A673 (cell line): ENCODE results near the gene CCDC24. TPM values are rescaled to one million over a fixed set of nuclear protein-coding genes. Genes with fewer than 3 reads are reported as not detected.

ENCODE experiments used
- BruUV-seq: library from RNA; stranded (reverse); fragments of 400-500 nt; replicated peaks from 2 replicates; lab custom pipeline; 2021; lab: Mats Ljungman, UMichigan
- CTCF ChIA-PET: fragments of 300-600 bp; sonication (Branson Sonifier 250); formaldehyde crosslinking; loops from one replicate; lab custom pipeline; 2022; ENCODE audit warnings: antibody characterized with exemption; lab: Charles Lee
- POLR2A ChIA-PET: fragments of 300-600 bp; sonication (Branson Sonifier 250); formaldehyde crosslinking; loops from one replicate; lab custom pipeline; 2022; ENCODE audit warnings: antibody characterized with exemption; ENCODE audit not compliant: low non-redundant PET; lab: Charles Lee
- DNase-seq: peaks from one replicate; pipeline ENCODE4 v3.0.0-alpha.2; 2015; ENCODE audit warnings: low spot score
- H3K27ac ChIP-seq: fragments of 200-600 bp; sonication (generic); 2 replicates; pipeline ENCODE4 v1.5.1; 2016; ENCODE audit warnings: mixed run types, low read depth, mild to moderate bottlenecking, mixed read lengths, antibody characterized with exemption, low read length; ENCODE audit not compliant: poor library complexity, severe bottlenecking
- H3K27me3 ChIP-seq: fragments of 200-600 bp; sonication (generic); replicated peaks from 2 replicates; pipeline ENCODE4 v1.6.1; 2017; ENCODE audit warnings: mixed run types, low read depth, mild to moderate bottlenecking, mixed read lengths, antibody characterized with exemption, low read length; ENCODE audit not compliant: insufficient read depth, poor library complexity
- H3K36me3 ChIP-seq: fragments of 200-600 bp; sonication (generic); 2 replicates; pipeline ENCODE4 v1.6.1; 2016; ENCODE audit warnings: mixed run types, mild to moderate bottlenecking, mixed read lengths, antibody characterized with exemption, low read length; ENCODE audit not compliant: insufficient read depth, poor library complexity, severe bottlenecking
- H3K4me1 ChIP-seq: fragments of 200-600 bp; sonication (generic); 2 replicates; pipeline ENCODE4 v1.6.1; 2017; ENCODE audit warnings: mixed run types, mild to moderate bottlenecking, mixed read lengths, antibody characterized with exemption, low read length; ENCODE audit not compliant: insufficient read depth, poor library complexity, severe bottlenecking
- H3K4me3 ChIP-seq: fragments of 200-600 bp; sonication (generic); 2 replicates; pipeline ENCODE4 v1.5.1; 2016; ENCODE audit warnings: low read depth, mixed run types, mild to moderate bottlenecking, mixed read lengths, low read length; ENCODE audit not compliant: poor library complexity, severe bottlenecking
- H3K9me3 ChIP-seq: fragments of 200-600 bp; sonication (generic); 2 replicates; pipeline ENCODE4 v1.6.1; 2016; ENCODE audit warnings: mixed run types, low read depth, mild to moderate bottlenecking, mixed read lengths, antibody characterized with exemption, low read length; ENCODE audit not compliant: poor library complexity, severe bottlenecking
- CTCF ChIP-seq: fragments of 300-800, 200-600 bp; sonication (generic); conservative IDR thresholded peaks from 2 replicates; pipeline ENCODE4 v1.5.1; 2017; ENCODE audit warnings: low read depth, mild to moderate bottlenecking, antibody characterized with exemption, low read length, moderate library complexity, mixed read lengths
- EZH2 ChIP-seq: fragments of 200-600 bp; sonication (generic); IDR thresholded peaks from 2 replicates; pipeline ENCODE4 v1.6.1; 2017; ENCODE audit warnings: borderline replicate concordance, low read depth, mild to moderate bottlenecking, mixed read lengths, antibody characterized with exemption, low read length; ENCODE audit not compliant: poor library complexity, severe bottlenecking
- intact Hi-C: fragments of 100-400 bp; cut with micrococcal nuclease; formaldehyde crosslinking; loops from one replicate; pipeline ENCODE4 v1.10.0; 2022; ENCODE audit not compliant: unreplicated experiment
- total RNA-seq: library from RNA; stranded (reverse); gene quantifications from 2 replicates; pipeline ENCODE4 v1.2.3, GENCODE V29; 2021

The CCDC24 gene
- total RNA-seq, 1 experiment from 2014 or later = 5.6 TPM

- no peak for TF ChIP-seq EZH2
- TF ChIP-seq CTCF = no peak
- H3K4me1 ChIP-seq = no peaks in the 10 kb centered on the region
- no TSS peak for BruUV-seq
- no peak overlapping the region for H3K4me3 ChIP-seq
- no peaks in the 10 kb centered on the region for H3K27me3 ChIP-seq
- ChIA-PET POLR2A (no interaction called here), CTCF (no interaction called here)
- intact Hi-C loops = no loop called here
- peaks cover 11% of the 10 kb centered on the region for H3K36me3 ChIP-seq
- no peak for DNase-seq
- no peaks in the 10 kb centered on the region for H3K9me3 ChIP-seq
- H3K27ac ChIP-seq = no peak overlapping the region
These were observed 32.8 kb upstream of the CCDC24 start for GRCh38 chr1:43958351-43959255.

- TF ChIP-seq EZH2 (no peak), CTCF (no peak)
- Histone ChIP-seq H3K27ac (no peak overlapping the region), H3K36me3 (peaks cover 11% of the 10 kb centered on the region), H3K4me3 (no peak overlapping the region), H3K9me3 (no peaks in the 10 kb centered on the region), H3K27me3 (no peaks in the 10 kb centered on the region), H3K4me1 (no peaks in the 10 kb centered on the region)
- ChIA-PET POLR2A (no interaction called here), CTCF (no interaction called here)
- intact Hi-C loops = no loop called here
- no peak for DNase-seq
- BruUV-seq = no TSS peak
These were observed 30.6 kb upstream of the CCDC24 start for GRCh38 chr1:43960798-43961197.

DNA sequence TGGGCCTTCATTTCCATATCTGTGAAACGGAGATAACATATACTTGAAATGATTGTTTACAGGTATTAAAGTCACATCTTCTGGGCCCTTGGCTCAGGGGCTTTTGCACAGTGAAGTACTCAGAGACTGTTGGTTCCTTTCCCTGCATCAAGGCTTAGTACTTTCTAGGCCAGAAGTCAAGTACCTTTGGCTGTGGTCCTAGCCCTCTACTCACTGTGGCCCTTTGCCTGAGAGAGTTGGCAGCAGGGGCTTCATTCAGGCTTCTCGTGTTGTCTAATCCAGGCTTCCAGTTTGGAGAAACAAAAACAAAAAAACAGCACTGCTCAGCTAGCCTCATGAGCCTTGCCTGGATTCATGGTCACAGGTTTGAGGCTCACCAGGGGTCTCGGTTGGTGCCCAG is 29.7 kb upstream of the CCDC24 start:
- intact Hi-C loops = no loop called here
- Histone ChIP-seq H3K27me3 (no peaks in the 10 kb centered on the region), H3K4me3 (no peak overlapping the region), H3K27ac (no peak overlapping the region), H3K4me1 (no peaks in the 10 kb centered on the region), H3K36me3 (peaks cover 11% of the 10 kb centered on the region), H3K9me3 (no peaks in the 10 kb centered on the region)
- POLR2A ChIA-PET = no interaction called here
- BruUV-seq = no TSS peak
- TF ChIP-seq EZH2 (no peak), CTCF (no peak)
- DNase-seq = no peak
- CTCF ChIA-PET = no interaction called here
